HEK293 (cell line): ENCODE data around the gene LPCAT1.

Experiments used
- CTCF ChIA-PET: fragments of 350-600 bp; formaldehyde crosslinking; extraction: SDS; loops from one replicate; lab custom pipeline; 2021; ENCODE audit warnings: antibody characterized with exemption; lab: Yijun Ruan, JAX
- POLR2A ChIA-PET: fragments of 300-600 bp; formaldehyde crosslinking; extraction: SDS; loops from one replicate; lab custom pipeline; 2020; ENCODE audit warnings: antibody characterized with exemption, inconsistent platforms; lab: Yijun Ruan, JAX
- H3K27ac ChIP-seq: fragments of 200-500 bp; sonication (Bioruptor generic); 2 replicates; pipeline ENCODE4 v1.5.1; 2014; ENCODE audit warnings: low read depth, low read length, control low read depth, inconsistent platforms; ENCODE audit errors: extremely low read depth
- H3K36me3 ChIP-seq, 2 experiments: fragments of 200-500 bp in 1 of 2; sonication (Bioruptor generic) in 1 of 2; 1 replicate in 1 of 2; 2 replicates in 1 of 2; pipeline ENCODE4 v1.5.1; 2014 to 2017; ENCODE audit warnings: inconsistent platforms in 2 of 2, low read length in 2 of 2; ENCODE audit not compliant: control insufficient read depth in 2 of 2, insufficient read depth in 1 of 2
- H3K4me1 ChIP-seq: fragments of 200-500 bp; sonication (Bioruptor generic); 2 replicates; pipeline ENCODE4 v1.5.1; 2014; ENCODE audit warnings: mild to moderate bottlenecking, low read length, inconsistent platforms; ENCODE audit not compliant: control insufficient read depth, insufficient read depth
- H3K4me3 ChIP-seq: 2 replicates; pipeline ENCODE4 v1.5.1; 2011; ENCODE audit warnings: low read depth, mild to moderate bottlenecking, control low read depth, low read length, moderate library complexity
- H3K9me3 ChIP-seq: fragments of 200-500 bp; sonication (Bioruptor generic); 2 replicates; pipeline ENCODE4 v1.5.1; 2014; ENCODE audit warnings: low read depth, low read length, inconsistent platforms; ENCODE audit not compliant: control insufficient read depth, insufficient read depth
- BCL11A ChIP-seq: fragments of 450-650 bp; formaldehyde crosslinking; IDR thresholded peaks from 2 replicates; pipeline ENCODE4 v1.5.1; 2016; ENCODE audit warnings: low read depth, missing biosample characterization, missing genetic modification characterization
- ELK4 ChIP-seq: IDR thresholded peaks from 2 replicates; pipeline ENCODE4 v1.6.1; 2011; ENCODE audit warnings: mild to moderate bottlenecking, low read depth, low read length, borderline replicate concordance
- HIC1 ChIP-seq: fragments of 450-650 bp; formaldehyde crosslinking; IDR thresholded peaks from 2 replicates; pipeline ENCODE4 v1.5.1; 2016; ENCODE audit warnings: missing biosample characterization, missing genetic modification characterization
- HOXA7 ChIP-seq: sonication (generic); formaldehyde crosslinking; IDR thresholded peaks from 2 replicates; pipeline ENCODE4 v1.8.1; 2022; ENCODE audit warnings: missing genetic modification reagents, borderline replicate concordance
- INSM2 ChIP-seq: fragments of 450-650 bp; formaldehyde crosslinking; IDR thresholded peaks from 2 replicates; pipeline ENCODE4 v1.5.1; 2016; ENCODE audit warnings: missing biosample characterization, missing genetic modification characterization
- KLF16 ChIP-seq: fragments of 450-650 bp; formaldehyde crosslinking; IDR thresholded peaks from 2 replicates; pipeline ENCODE4 v1.5.1; 2017; ENCODE audit warnings: missing biosample characterization, missing genetic modification characterization
- MEIS1 ChIP-seq: sonication (generic); formaldehyde crosslinking; IDR thresholded peaks from 2 replicates; pipeline ENCODE4 v1.8.1; 2022; ENCODE audit warnings: missing genetic modification reagents, mild to moderate bottlenecking, borderline replicate concordance
- PATZ1 ChIP-seq: fragments of 450-650 bp; formaldehyde crosslinking; IDR thresholded peaks from 2 replicates; pipeline ENCODE4 v1.5.1; 2016; ENCODE audit warnings: missing biosample characterization, missing genetic modification characterization
- REPIN1 ChIP-seq: fragments of 450-650 bp; formaldehyde crosslinking; IDR thresholded peaks from 2 replicates; pipeline ENCODE4 v1.5.1; 2017; ENCODE audit warnings: missing biosample characterization, missing genetic modification characterization, low read depth
- TCF7L2 ChIP-seq: IDR thresholded peaks from 2 replicates; pipeline ENCODE4 v1.6.1; 2011; ENCODE audit warnings: low read depth, mild to moderate bottlenecking, inconsistent platforms, low read length, moderate library complexity, borderline replicate concordance
- YY1 ChIP-seq: fragments of 450-650 bp; formaldehyde crosslinking; IDR thresholded peaks from 2 replicates; pipeline ENCODE4 v1.5.1; 2018; ENCODE audit warnings: missing biosample characterization, missing genetic modification characterization
- YY2 ChIP-seq: fragments of 450-650 bp; formaldehyde crosslinking; IDR thresholded peaks from 2 replicates; pipeline ENCODE4 v1.5.1; 2016; ENCODE audit warnings: missing biosample characterization, missing genetic modification characterization
- ZBTB48 ChIP-seq: fragments of 450-650 bp; formaldehyde crosslinking; IDR thresholded peaks from 2 replicates; pipeline ENCODE4 v1.5.1; 2016; ENCODE audit warnings: missing biosample characterization, missing genetic modification characterization
- ZNF10 ChIP-seq: fragments of 450-650 bp; formaldehyde crosslinking; IDR thresholded peaks from 2 replicates; pipeline ENCODE4 v1.5.1; 2017; ENCODE audit warnings: missing biosample characterization, missing genetic modification characterization
- ZNF157 ChIP-seq: fragments of 450-650 bp; formaldehyde crosslinking; IDR thresholded peaks from 2 replicates; pipeline ENCODE4 v1.5.1; 2016; ENCODE audit warnings: missing biosample characterization, missing genetic modification characterization
- ZNF350 ChIP-seq: fragments of 450-650 bp; formaldehyde crosslinking; IDR thresholded peaks from 2 replicates; pipeline ENCODE4 v1.5.0; 2017; ENCODE audit warnings: missing biosample characterization, mild to moderate bottlenecking, missing genetic modification characterization
- ZNF404 ChIP-seq: fragments of 450-650 bp; formaldehyde crosslinking; IDR thresholded peaks from 2 replicates; pipeline ENCODE4 v1.5.1; 2017; ENCODE audit warnings: missing biosample characterization, missing genetic modification characterization
- ZNF416 ChIP-seq: fragments of 450-650 bp; formaldehyde crosslinking; IDR thresholded peaks from 2 replicates; pipeline ENCODE4 v1.5.1; 2016; ENCODE audit warnings: missing biosample characterization, missing genetic modification characterization
- ZNF571 ChIP-seq: fragments of 450-650 bp; formaldehyde crosslinking; IDR thresholded peaks from 2 replicates; pipeline ENCODE4 v1.5.0; 2017; ENCODE audit warnings: missing biosample characterization, missing genetic modification characterization
- ZNF610 ChIP-seq: fragments of 450-650 bp; formaldehyde crosslinking; IDR thresholded peaks from 2 replicates; pipeline ENCODE4 v1.5.1; 2016; ENCODE audit warnings: missing biosample characterization, missing genetic modification characterization, borderline replicate concordance
- ZNF776 ChIP-seq: fragments of 450-650 bp; formaldehyde crosslinking; IDR thresholded peaks from 2 replicates; pipeline ENCODE4 v1.5.0; 2017; ENCODE audit warnings: missing biosample characterization, missing genetic modification characterization, borderline replicate concordance
- ZNF792 ChIP-seq: fragments of 450-650 bp; formaldehyde crosslinking; IDR thresholded peaks from 2 replicates; pipeline ENCODE4 v1.5.1; 2016; ENCODE audit warnings: missing biosample characterization, missing genetic modification characterization

The LPCAT1 gene

GRCh38 chr5:1463326-1464095, 60.2 kb downstream of the LPCAT1 start:
- H3K36me3 ChIP-seq: peaks cover 10 to 93% of the 10 kb centered on the region in 2 experiments
- H3K4me3 ChIP-seq: no peak overlapping the region
- ChIA-PET CTCF (interaction anchor here (0.6 kb wide), 1 partner anchor 295 kb away, joined by 3 read pairs; no protein-coding TSS in a partner anchor), POLR2A (no interaction called here)
- no peak overlapping the region for H3K27ac ChIP-seq
- H3K9me3 ChIP-seq: no peaks in the 10 kb centered on the region
- TF ChIP-seq HOXA7 (no peak), TCF7L2 (no peak), ZNF350 (tag by site-specific recombination) (no peak), HIC1 (tag by site-specific recombination) (no peak), KLF16 (no peak)
- no peaks in the 10 kb centered on the region for H3K4me1 ChIP-seq

GRCh38 chr5:1462358-1462757, 61.4 kb downstream of the LPCAT1 start:
- H3K36me3 ChIP-seq: peaks cover 10 to 85% of the 10 kb centered on the region in 2 experiments
- no peak for TF ChIP-seq YY2
- no peak for TF ChIP-seq ZNF404
- TF ChIP-seq MEIS1 (CRISPR knock-in tag): no peak
- TF ChIP-seq ZNF792 (tag by site-specific recombination): no peak
- no peak for TF ChIP-seq ZNF157 (tag by site-specific recombination)
- no peak for TF ChIP-seq INSM2
- no peak for TF ChIP-seq ZNF10 (tag by site-specific recombination)
- TF ChIP-seq ZNF416: no peak
- no peak for TF ChIP-seq PATZ1 (tag by site-specific recombination)
- TF ChIP-seq ZNF610: no peak
- TF ChIP-seq ZBTB48 (tag by site-specific recombination): no peak
- no peak for TF ChIP-seq BCL11A (tag by site-specific recombination)
- no peak for TF ChIP-seq ZNF776
- TF ChIP-seq ELK4: no peak
- no peak for TF ChIP-seq ZNF571 (tag by site-specific recombination)
- TF ChIP-seq YY1: no peak
- TF ChIP-seq REPIN1 (tag by site-specific recombination): no peak
- no peaks in the 10 kb centered on the region for H3K9me3 ChIP-seq
- no peak overlapping the region for H3K4me3 ChIP-seq
- no peaks in the 10 kb centered on the region for H3K4me1 ChIP-seq
- CTCF ChIA-PET: interaction anchor here (0.5 kb wide), 1 partner anchor 182 kb away, joined by 3 read pairs; no protein-coding TSS in a partner anchor
- POLR2A ChIA-PET: no interaction called here
- no peak overlapping the region for H3K27ac ChIP-seq
